Upper lobe of right lung (tissue), 1 donor: ENCODE results near the gene BRINP2. TPM values are rescaled to one million over a fixed set of nuclear protein-coding genes. Genes with fewer than 3 reads are reported as not detected.

Experiments used
- ATAC-seq: fragments of 200-7000 bp; cut with Tn5 transposase; one replicate; pipeline ENCODE4 v1.9.1; 2020; ENCODE audit warnings: mild to moderate bottlenecking, moderate library complexity
- DNase-seq: peaks from one replicate; pipeline ENCODE4 v3.0.0-alpha.2; 2020
- H3K27ac ChIP-seq: fragments of 200-600 bp; one replicate; pipeline ENCODE4 v1.8.0; 2022
- H3K27me3 ChIP-seq: fragments of 200-600 bp; one replicate; pipeline ENCODE4 v1.8.0; 2022; ENCODE audit warnings: mild to moderate bottlenecking
- H3K36me3 ChIP-seq: fragments of 200-600 bp; one replicate; pipeline ENCODE4 v1.8.0; 2022
- H3K4me1 ChIP-seq: fragments of 200-600 bp; one replicate; pipeline ENCODE4 v1.8.0; 2022
- H3K4me3 ChIP-seq: fragments of 200-600 bp; one replicate; pipeline ENCODE4 v1.8.0; 2022; ENCODE audit warnings: mild to moderate bottlenecking
- H3K9me3 ChIP-seq: fragments of 200-600 bp; one replicate; pipeline ENCODE4 v1.8.0; 2022
- intact Hi-C: fragments of 100-400 bp; cut with DNase I; formaldehyde crosslinking; loops from one replicate; pipeline ENCODE4 v1.11.0; 2022
- total RNA-seq: library from RNA; stranded (reverse); fragmentation: NEBNext Ultra II Directional; extraction: Animal tissue kit (Norgen Biotek cat#: 25700); gene quantifications from one replicate; pipeline ENCODE4 v1.2.1, GENCODE V29; 2021
- TF ChIP-seq, protein P1 (sequence below): fragments of 200-600 bp; IDR thresholded peaks from one replicate; pipeline ENCODE4 v1.8.0; 2022; ENCODE audit warnings: antibody characterized with exemption
- donor health status: DM: no; HTN: yes; CAD: no; lungs with severe emphysema.

Gene BRINP2
- total RNA-seq, 1 donor from 2014 or later: not detected

DNA sequence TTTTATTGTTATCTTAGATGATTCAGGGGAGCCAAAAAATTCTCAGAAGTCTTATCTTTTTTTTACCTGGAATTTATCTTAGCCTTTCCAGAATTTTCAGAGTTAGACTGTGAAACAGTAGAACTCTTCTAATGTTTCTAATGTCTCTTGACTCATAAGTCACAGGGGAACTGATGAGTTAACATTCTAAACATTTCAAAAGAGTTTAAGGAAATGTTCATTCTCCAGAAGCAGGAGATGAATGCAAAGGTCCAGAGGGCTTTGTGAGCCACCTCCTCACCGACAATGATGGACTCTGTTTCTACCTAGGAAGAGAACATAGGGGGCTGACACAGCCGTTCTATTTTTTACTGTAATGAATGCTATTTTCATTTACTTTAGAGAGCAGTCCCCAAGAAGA is 157.5 kb downstream of the BRINP2 start:
- no peaks in the 10 kb centered on the region for H3K27me3 ChIP-seq
- DNase-seq (no peak), ATAC-seq (no peak)
- no peaks in the 10 kb centered on the region for H3K4me1 ChIP-seq
- H3K36me3 ChIP-seq: no peaks in the 10 kb centered on the region
- TF ChIP-seq, protein P1, sequence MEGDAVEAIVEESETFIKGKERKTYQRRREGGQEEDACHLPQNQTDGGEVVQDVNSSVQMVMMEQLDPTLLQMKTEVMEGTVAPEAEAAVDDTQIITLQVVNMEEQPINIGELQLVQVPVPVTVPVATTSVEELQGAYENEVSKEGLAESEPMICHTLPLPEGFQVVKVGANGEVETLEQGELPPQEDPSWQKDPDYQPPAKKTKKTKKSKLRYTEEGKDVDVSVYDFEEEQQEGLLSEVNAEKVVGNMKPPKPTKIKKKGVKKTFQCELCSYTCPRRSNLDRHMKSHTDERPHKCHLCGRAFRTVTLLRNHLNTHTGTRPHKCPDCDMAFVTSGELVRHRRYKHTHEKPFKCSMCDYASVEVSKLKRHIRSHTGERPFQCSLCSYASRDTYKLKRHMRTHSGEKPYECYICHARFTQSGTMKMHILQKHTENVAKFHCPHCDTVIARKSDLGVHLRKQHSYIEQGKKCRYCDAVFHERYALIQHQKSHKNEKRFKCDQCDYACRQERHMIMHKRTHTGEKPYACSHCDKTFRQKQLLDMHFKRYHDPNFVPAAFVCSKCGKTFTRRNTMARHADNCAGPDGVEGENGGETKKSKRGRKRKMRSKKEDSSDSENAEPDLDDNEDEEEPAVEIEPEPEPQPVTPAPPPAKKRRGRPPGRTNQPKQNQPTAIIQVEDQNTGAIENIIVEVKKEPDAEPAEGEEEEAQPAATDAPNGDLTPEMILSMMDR: no peak
- no peak overlapping the region for H3K4me3 ChIP-seq
- no peaks in the 10 kb centered on the region for H3K9me3 ChIP-seq
- intact Hi-C loops: no loop called here
- H3K27ac ChIP-seq: no peak overlapping the region

GRCh38 chr1:177329871-177330270 is 159.1 kb downstream of the BRINP2 start:
- intact Hi-C loops: no loop called here

More at GRCh38 chr1:177329871-177330270, 159.1 kb downstream of the BRINP2 start:
- H3K4me1 ChIP-seq: no peaks in the 10 kb centered on the region
- H3K4me3 ChIP-seq: no peak overlapping the region
- TF ChIP-seq, protein P1: no peak
- no peak for ATAC-seq
- no peaks in the 10 kb centered on the region for H3K27me3 ChIP-seq
- H3K9me3 ChIP-seq: no peaks in the 10 kb centered on the region
- H3K36me3 ChIP-seq: no peaks in the 10 kb centered on the region
- no peak for DNase-seq
- no peak overlapping the region for H3K27ac ChIP-seq

Other genes with a start within 250 kb of the BRINP2 start
- gene ASTN1, start 6.2 kb upstream of the BRINP2 start, total RNA-seq: 0.20 TPM